NCI-H2081 treated with DMSO at 0.1 percent for 48 hours (cell line): ENCODE data around the gene EXO1.
"Not testable (repeated sequence)": the region's sequence is repeated elsewhere in the genome, so short reads cannot be mapped to it uniquely, and the experiment has no call there.

ENCODE experiments used
- DNase-seq: peaks from one replicate; lab custom pipeline; 2025; lab: John Stamatoyannopoulos, UW

The EXO1 gene

DNA sequence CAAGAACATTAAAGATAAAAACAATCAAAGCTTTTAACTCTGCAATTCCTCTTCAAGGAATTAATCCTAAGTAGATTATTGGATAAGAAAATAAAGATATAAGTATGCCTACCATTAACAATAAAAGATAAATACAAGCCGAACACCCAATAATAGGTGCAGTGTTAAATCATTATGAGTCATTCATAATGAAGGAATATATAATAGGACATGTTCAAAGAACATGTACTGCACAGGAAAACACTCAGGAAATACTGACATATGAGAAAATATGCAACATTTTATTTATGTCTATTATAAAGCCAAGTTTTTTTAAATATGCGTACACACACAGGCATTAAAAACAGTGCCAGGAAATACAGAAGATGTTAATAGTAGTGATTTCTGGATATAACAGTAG is 11.1 kb upstream of the EXO1 start:
- no peak for DNase-seq

DNA sequence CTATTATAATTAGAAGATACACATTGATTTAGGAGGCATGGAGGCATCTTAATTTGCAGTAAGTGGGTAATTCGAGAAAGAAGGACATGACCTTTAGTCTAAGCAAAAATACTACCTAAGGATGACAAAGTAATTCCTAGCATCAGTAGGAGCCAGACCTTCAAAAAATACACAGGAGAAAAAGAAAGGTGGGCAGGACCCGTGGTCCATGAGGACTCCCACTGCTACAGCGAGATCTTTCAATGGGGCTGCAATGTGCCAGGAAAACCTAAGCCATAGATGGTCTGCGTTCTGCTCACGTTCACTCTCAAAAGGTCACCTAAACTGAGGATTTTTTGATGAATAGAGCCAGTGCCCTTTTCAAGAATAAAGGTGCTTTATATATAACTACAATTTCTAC is 10.6 kb upstream of the EXO1 start:
- DNase-seq, result no peak

DNA sequence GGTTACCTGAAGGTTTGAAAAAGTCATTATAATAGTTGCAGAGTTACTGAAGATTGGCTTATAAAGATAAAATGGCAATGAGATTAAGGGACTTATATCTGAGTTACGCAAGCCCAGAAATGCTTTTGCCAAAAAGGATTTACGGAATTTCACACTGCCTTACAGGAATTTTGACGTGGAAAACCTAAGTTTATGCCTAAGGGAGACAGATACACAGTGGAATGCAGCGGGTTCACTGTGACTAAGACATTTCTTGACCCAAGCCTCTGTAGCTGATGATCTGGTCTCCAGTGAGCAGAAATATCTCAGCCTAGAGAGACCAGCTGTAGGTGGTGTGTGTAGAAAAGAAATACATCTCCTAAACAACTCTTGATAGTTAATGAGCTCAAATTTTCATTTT is 10.1 kb upstream of the EXO1 start:
- no peak for DNase-seq

DNA sequence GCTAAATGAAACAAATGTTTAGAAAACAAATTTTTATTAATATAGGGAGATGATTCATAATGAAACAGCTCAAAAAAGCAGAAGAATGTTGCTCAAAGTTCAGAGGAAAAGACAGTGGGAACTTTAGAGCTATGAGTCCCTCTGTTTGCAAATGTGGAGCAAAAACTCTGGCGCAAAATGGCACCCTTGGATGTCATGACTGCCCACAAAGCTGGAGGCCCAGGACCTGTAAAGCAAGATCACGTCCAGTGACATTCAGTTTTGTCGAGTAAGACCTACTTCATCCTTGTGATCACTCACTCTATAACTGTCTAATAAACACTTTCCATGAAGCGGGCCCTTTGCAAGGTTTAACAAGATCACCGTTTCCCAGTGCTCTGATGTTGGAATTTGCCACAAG is 9.1 kb upstream of the EXO1 start:
- no peak for DNase-seq

DNA sequence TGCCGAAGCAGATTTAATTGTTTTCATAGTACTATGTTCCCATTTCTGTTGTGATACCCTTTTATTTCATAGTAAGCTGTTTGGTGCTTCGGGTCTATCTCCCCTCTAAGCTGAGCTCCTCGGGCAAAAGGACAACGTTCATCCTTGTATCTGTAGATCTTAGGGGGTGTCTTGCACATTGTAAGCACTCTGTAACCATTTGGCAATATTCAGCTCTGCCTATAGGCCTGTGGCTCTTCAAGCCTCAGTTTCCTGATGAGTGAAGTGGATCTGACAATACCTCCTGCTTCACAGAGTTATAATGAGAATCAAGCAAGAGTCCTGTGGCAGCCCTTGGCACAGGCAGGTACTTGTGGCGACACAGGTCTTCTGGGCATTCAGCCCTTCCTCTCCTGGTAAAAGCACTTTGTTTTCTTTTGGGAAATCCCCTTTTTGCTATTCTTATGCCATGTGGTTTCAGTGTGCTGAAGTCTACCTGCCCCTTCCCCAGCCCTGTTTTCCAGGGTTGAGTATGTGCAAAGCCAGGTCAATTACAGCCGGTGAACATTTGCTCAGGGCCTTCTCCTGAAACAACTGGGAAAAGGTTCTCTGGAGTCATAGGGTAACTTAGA is 8.5 kb upstream of the EXO1 start:
- DNase-seq, result no peak

DNA sequence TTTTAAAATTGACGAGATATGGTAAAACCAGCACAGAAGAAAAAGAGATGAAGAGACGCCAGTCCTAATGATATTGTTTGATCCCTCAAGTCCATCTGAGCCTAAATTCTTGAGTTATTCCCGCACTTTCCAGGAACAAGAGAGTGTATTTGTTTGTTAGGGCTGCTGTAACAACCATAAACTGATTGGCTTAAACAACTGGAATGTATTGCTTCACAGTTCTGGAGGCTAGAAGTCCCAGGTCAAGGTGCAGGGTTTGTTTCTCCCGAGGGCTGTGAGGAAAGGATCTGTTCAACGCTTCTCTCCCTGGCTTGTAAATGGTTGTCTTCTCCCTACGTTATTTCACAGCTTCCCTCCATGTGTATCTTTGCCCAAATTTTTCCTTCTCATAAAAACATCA is 7.8 kb upstream of the EXO1 start:
- no peak for DNase-seq

DNA sequence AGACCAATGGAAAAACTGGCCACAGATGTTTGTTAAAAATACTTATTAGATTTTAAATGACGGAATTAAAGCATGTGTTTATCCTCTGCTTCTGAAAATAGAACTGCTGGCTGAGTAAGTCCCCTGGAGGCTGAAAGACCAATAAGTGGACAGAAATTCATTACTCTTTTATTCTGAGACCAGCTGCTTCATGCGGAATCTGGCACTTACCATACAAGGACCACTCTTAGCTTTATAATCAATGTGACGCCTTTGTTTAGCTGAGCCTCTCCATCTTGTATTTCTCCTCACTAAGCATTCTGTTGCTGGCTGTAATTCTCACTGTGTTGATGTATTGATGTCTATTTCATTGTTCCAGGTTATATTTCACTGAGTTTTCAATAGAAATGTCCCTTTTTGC is 6.3 kb upstream of the EXO1 start:
- no peak for DNase-seq

DNA sequence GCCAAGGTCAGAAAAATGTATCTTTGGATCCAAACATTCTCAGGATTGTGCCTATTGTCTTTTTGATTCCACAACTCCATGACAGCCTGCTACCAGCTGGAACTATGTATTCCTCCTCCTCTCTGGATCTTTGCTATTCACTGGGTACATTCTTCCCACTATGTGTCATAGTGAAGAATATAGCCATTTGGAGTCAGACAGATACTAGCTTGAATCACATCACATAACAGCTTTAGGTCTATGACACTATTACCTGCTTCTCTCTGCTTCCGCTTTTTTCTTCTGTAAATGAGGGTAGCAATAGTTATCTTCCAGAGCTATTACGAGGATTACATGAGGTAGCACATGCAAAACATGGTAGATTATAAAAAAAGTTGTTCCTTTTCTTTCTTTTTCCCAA is 5.4 kb upstream of the EXO1 start:
- DNase-seq, result no peak

DNA sequence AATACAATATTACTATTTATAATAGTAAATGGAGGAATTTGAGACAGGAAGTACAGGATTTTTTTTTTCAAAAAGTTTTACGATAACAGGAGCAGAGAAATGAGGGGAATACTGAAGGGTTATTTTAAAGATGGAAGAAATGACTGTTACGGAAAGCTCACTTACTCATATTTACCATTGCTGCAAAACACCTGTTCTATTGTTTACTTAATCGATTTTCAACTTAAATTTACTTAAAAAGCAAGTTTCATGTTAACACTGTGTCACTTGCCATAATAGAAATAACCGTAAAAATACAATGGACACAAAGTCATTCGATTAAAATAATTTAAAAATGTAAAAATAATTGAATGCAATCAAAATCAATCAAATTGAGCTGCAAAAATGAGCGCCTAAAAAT is 3.4 kb upstream of the EXO1 start:
- DNase-seq, result no peak

DNA sequence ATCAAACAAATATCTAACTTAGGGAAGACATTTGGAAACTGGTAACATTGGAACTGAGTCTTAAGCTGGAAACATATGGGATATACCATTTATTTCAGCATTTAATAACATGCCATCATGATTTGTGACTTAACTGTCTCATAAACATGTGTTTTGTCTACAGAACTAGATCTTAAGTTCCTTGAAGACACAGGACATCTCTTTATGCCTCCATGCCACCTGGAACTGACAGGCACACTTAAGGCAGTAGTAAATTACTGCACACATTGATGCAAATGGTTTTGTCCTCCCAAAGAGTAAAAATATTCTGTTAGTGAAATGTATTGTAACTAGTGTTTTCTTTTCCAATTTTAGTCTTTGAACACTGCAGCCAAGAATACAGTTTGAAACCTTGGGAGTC is 1.6 kb upstream of the EXO1 start:
- no peak for DNase-seq

DNA sequence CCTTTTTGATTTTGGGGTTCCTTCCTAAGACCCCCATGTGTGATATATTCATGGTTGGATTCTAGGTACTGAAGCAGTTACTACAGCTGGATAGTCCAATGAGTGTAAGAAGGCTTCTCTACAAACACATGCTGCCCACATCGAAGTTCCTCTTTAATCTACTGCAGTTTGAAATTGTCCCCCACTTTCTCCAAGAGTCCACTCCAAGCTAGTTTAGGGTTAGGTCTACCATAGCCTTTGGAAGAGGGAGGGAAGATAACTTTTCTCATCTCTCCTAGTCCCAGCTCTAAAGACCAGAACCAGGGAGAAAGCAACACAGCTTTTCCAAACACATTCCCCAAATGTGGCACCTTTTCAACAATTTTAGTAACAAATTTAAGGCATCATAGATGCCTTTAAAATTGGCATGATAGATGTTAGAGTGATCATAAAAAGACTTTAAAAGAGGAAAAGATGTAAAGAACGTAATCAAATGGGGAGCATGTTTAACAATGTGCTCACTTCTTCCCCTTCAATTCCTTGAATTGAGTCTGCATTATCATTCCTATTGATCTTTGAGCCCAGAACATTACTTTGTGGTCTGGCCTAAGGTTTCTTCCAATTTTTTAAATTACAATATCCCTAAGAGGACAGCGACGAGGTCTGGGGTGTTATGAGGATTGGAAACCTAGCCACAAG is 1.0 kb upstream of the EXO1 start:
- no peak for DNase-seq

DNA sequence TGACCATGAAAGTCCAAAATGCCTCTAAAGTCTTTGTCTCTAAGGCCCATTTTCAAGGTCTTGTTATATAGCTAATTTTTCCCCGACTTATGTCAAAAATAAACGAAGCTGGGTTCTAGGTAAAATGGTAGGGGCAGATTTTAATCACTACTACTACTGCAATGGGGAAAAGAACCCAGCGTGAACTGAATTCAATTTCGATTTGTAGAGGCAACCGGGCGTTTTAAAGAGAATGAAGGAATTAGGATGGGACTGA is 536 bp upstream of the EXO1 start:
- no peak for DNase-seq

DNA sequence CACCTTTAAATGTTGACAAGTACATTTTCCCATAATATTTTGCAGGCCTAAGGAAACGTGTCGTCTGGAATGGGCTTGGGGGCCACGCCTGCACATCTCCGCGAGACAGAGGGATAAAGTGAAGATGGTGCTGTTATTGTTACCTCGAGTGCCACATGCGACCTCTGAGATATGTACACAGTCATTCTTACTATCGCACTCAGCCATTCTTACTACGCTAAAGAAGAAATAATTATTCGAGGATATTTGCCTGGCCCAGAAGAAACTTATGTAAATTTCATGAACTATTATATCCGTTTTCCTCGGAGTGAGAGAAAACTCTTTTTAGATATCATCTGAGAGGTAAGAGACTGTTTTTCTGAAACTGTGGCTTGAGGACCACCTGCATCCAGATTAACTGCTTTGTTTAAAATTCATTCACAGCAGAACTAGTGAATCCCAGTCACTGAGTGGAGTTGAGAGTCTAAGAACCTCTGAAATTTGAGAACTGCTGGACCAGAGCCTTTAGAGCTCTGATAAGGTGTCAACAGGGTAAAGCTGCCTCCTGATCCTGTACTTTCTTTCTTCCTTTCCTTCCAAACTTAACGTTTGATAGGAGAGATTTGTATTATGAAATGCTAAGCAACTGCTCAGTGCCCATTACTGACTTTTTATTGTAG is 811 bp downstream of the EXO1 start:
- no peak for DNase-seq

DNA sequence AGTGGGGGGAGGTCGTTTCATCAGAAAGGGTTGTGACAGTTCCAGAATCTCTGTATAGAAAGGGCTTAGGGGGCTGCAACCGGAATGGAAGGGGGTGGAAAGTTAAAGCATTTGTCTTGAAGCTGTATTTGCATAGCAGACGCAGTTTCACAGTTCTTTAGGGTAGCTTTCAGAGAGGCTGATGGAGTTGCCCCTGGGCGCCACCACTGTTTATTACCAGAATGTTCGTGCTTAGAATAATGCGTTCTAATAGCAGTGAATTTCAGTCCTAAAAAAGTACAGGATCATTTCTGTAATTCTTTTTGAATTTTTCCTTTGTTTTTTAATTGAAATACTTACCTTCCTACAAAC is 1.3 kb downstream of the EXO1 start:
- no peak for DNase-seq

DNA sequence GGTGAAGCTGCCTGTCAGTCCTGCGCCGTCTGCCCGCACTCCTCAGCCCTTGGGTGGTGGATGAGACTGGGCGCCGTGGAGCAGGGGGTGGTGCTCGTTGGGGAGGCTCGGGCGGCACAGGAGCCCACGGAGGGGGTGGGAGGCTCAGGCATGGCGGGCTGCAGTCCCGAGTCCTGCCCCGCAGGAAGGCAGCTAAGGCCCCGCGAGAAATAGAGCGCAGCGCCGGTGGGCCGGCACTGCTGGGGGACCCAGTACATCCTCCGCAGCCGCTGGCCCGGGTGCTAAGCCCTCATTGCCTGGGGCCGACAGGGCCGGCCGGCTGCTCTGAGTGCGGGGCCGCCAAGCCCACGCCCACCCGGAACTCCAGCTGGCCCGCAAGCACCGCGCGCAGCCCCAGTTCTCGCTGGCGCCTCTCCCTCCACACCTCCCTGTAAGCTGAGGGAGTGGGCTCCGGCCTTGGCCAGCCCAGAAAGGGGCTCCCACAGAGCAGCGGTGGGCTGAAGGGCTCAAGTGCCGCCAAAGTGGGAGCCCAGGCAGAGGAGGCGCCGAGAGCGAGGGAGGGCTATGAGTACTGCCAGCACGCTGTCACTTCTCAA is 7.6 kb downstream of the EXO1 start:
- DNase-seq, result not testable (repeated sequence)

DNA sequence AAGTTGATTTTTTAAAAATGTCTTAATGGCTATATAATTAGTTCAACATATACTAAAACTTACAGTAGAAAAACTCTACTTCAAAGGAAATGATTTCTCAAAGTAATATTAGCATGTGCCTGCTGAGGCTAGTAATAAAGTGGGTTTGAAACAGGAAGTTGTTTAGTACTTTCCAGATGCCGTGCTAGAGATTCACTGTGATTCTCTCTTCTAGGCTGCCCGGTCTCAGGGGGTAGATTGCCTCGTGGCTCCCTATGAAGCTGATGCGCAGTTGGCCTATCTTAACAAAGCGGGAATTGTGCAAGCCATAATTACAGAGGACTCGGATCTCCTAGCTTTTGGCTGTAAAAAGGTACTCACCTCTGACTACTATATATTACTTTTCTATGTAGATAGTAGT is 9.1 kb downstream of the EXO1 start:
- no peak for DNase-seq

DNA sequence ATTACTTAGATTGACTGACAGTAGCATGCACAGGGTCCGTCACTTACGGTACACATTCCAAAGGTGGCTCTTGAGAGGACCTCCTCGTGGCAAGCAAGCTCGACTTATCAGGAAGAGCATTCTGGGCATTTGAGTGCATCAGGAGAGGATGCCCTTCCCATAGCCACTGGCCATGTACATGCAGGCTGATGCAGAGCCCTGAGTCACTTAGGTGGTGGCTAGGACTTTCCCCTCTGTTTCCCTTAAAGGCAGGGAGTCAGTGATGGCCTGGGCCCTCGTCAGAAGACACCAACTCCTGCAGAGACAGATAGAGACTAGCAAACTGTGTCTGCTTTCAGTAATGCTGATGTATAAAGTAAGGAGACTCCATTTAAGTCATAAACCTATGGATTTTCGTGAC is 12.9 kb downstream of the EXO1 start:
- no peak for DNase-seq

DNA sequence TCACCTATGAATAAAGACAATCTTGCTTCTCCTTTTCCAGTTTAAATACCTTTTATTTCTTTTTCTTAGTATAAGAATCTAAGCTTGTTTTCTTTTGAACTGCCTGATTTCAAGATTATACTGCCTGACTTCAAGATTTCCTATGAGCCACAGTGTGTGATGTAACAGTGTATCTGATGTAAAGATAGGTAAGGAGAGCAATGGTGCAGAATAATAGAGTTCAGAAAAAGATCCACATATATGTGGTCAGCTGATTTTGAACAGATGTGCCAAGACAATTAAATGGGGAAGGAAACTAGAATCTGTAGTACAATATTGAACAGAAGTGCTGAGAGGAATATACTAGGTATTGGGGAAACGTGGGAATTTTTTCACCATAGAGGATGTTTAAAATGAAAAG is 21.0 kb downstream of the EXO1 start:
- DNase-seq, result no peak

DNA sequence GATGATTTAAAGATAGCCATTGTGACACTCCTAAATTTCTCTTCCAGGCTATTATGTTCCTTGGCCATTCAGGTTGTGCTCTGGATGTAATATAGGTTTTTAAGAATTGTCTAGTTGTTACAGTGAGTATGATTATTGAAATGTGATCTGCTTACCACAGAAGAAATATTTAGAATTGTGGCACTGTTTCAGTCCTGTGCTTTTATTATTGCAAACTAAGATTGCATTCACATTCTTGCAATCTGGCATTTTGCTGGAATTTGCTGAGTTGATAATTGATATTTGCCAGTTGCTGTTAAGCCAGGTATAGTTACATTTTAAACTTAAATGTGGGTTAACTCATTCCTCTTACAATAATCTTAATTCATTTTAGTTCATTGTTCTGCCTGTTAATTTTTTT is 22.3 kb downstream of the EXO1 start:
- DNase-seq, result no peak

DNA sequence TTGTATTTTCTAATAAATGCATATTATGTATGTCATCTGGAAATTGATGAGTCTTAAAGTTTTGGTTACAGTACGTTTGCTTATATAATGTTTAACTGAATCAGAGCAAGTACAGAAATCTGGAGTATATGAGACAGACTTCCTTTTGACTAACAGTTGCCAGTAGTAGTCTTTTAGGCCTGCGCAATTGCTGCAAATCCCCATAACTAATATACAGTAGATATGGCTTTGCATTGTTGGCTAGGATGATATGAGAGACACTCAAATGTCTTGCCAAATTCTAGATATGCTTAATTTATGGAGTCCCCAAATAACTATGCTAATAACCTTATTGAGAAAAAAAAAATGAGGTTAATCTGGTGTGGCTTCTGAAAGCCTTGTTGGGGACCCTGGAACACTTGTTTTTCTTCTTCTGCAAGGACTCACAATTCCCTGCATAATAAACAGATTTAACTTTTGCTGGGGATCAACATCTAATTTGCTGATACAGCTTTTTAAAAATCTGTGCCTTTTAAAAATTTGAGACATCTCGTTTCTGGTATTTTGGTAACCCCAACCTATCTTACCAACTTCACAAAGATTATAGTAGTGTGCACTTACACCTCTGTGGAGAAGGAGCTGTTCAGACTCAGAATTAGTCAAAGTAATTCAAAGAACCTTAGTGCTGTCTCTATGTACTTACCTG is 22.9 kb downstream of the EXO1 start:
- no peak for DNase-seq

DNA sequence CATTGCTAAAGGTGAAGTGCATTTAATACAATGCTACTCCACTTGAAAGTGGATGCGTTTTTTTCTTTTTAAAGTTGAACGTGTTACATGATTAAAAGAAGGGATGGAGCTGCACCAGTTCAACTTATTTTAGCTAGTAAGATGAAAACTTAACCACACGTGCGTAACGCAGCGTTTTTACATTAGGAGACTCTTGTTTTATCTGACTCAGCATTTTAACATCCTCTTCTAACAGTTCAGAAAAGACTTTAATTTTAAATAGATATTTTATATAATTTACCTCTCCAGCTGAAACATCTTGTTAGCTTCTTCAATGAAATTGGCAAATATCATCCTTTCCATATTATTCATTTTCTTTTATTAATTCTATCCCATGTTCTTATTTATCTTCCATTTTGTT is 33.4 kb downstream of the EXO1 start:
- no peak for DNase-seq

DNA sequence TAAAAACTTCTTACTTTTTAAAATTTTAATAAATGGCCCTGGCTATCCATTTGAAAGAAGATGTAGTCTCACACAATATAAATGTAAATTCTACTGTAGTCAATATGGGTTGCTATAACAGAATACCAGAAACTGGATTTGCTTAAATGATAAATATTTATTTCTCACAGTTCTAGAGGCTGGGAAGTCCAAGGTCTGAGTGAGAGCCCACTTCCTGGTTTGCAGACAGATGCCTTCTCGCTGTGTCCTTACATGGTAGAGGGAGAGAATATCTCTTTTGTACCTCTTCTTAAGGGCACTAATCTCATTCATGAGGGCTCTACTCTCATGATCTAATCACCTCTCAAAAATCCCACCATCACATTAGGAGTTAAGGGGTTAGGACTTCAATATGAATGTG is 35.2 kb downstream of the EXO1 start:
- no peak for DNase-seq

DNA sequence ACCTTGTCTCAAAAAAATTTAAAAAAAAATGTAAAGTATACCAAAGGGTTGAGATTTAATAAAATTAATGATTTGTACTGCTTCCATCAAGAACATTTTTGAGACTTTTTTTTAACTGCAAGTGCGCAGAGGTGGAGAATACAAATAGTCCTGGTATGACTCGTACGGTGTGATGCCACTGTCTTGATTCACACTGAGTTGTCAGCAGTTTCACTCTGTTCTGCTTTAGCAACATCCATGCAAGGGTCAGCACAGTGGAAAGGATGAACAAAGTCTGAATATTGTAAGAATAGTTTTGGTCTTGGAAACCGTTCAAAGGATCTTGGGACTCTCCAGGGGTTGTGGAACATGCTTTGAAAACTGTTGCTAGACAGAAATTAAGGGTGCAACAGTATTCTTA is 40.2 kb downstream of the EXO1 start:
- DNase-seq, result no peak
